GM12874 (cell line): ENCODE data around the gene DNLZ.
A peak's percentile ranks its signal among the peaks of the same experiment; 100 is the strongest.

Experiments
- CTCF ChIP-seq: IDR thresholded peaks from 2 replicates; pipeline ENCODE4 v1.5.1; 2011; ENCODE audit warnings: low read depth, mild to moderate bottlenecking, control low read depth, low read length, moderate library complexity; ENCODE audit not compliant: insufficient read depth

Gene DNLZ

GRCh38 chr9:136405481-136405880, 41.9 kb upstream of the DNLZ start:
- TF ChIP-seq CTCF = no peak

- no peak for TF ChIP-seq CTCF
Observed at GRCh38 chr9:136404801-136405136, 41.2 kb upstream of the DNLZ start.

- TF ChIP-seq CTCF = no peak
Observed at GRCh38 chr9:136403915-136404800, 40.6 kb upstream of the DNLZ start.

- TF ChIP-seq CTCF = no peak
Observed at GRCh38 chr9:136403538-136403914, 40.0 kb upstream of the DNLZ start.

GRCh38 chr9:136402067-136402466, 38.5 kb upstream of the DNLZ start:
- TF ChIP-seq CTCF = no peak

GRCh38 chr9:136401173-136401922, 37.8 kb upstream of the DNLZ start:
- no peak for TF ChIP-seq CTCF

- TF ChIP-seq CTCF = peak; percentile 95
Observed at GRCh38 chr9:136400038-136400834, 36.7 kb upstream of the DNLZ start, which contains the start of gene SNAPC4. TSS of gene SNAPC4 (minus strand) at chr9:136400170. CDS start at chr9:136398428, 1,742 bp downstream.
